ENCODE measurements around the gene CHST11. TPM values are rescaled to one million over a fixed set of nuclear protein-coding genes. Genes with fewer than 3 reads are reported as not detected.

CHST11 gene
- total RNA-seq, 2 donors from 2014 or later, result 2.9 to 4.9 TPM

- Histone ChIP-seq H3K27me3 (no peaks in the 10 kb centered on the region), H3K9ac (ENCODE audit: low read depth in 2 of 2, low read length in 2 of 2) (no peak overlapping the region), H3K36me3 (no peaks in the 10 kb centered on the region), H3K4me3 (no peak overlapping the region), H3K9me3 (no peaks in the 10 kb centered on the region), H3K27ac (no peak overlapping the region), H3K4me1 (peaks cover 10% of the 10 kb centered on the region)
- intact Hi-C loops (cut with DNase I), result no loop called here
- DNase-seq, result no peak
- TF ChIP-seq CTCF (IDR thresholded peaks at IDR 0.05), result no peak
These were observed 215.3 kb downstream of the CHST11 start for GRCh38 chr12:104672096-104672445.

- no peak overlapping the region for H3K4me3 ChIP-seq
- no peaks in the 10 kb centered on the region for H3K9me3 ChIP-seq
- no peak overlapping the region for H3K27ac ChIP-seq
- H3K36me3 ChIP-seq, result no peaks in the 10 kb centered on the region
- no peak overlapping the region for H3K9ac ChIP-seq (ENCODE audit: low read depth in 2 of 2, low read length in 2 of 2)
- peaks cover 10% of the 10 kb centered on the region for H3K4me1 ChIP-seq
- no peak for TF ChIP-seq CTCF (IDR thresholded peaks at IDR 0.05)
- DNase-seq, result no peak
- H3K27me3 ChIP-seq, result no peaks in the 10 kb centered on the region
- intact Hi-C loops (cut with DNase I), result no loop called here
These were observed 215.9 kb downstream of the CHST11 start for GRCh38 chr12:104672501-104673265.

GRCh38 chr12:104673294-104673693 is 216.5 kb downstream of the CHST11 start:
- no peak overlapping the region for H3K9ac ChIP-seq (ENCODE audit: low read depth in 2 of 2, low read length in 2 of 2)
- H3K27me3 ChIP-seq, result no peaks in the 10 kb centered on the region
- H3K9me3 ChIP-seq, result no peaks in the 10 kb centered on the region
- DNase-seq, result no peak
- TF ChIP-seq CTCF (IDR thresholded peaks at IDR 0.05), result no peak
- no peak overlapping the region for H3K4me3 ChIP-seq
- no peaks in the 10 kb centered on the region for H3K36me3 ChIP-seq
- H3K4me1 ChIP-seq, result peaks cover 10% of the 10 kb centered on the region
- intact Hi-C loops (cut with DNase I), result no loop called here
- H3K27ac ChIP-seq, result no peak overlapping the region

- H3K9ac ChIP-seq (ENCODE audit: low read depth in 2 of 2, low read length in 2 of 2), result no peak overlapping the region
- no peaks in the 10 kb centered on the region for H3K9me3 ChIP-seq
- H3K4me3 ChIP-seq, result no peak overlapping the region
- no peak for TF ChIP-seq CTCF (IDR thresholded peaks at IDR 0.05)
- H3K4me1 ChIP-seq, result peaks cover 10% of the 10 kb centered on the region
- H3K27me3 ChIP-seq, result no peaks in the 10 kb centered on the region
- no peak for DNase-seq
- no peaks in the 10 kb centered on the region for H3K36me3 ChIP-seq
- intact Hi-C loops (cut with DNase I), result no loop called here
- H3K27ac ChIP-seq, result no peak overlapping the region
These were observed 217.1 kb downstream of the CHST11 start for GRCh38 chr12:104673696-104674482.

- H3K9me3 ChIP-seq, result no peaks in the 10 kb centered on the region
- DNase-seq, result no peak
- no peak overlapping the region for H3K4me3 ChIP-seq
- no peak overlapping the region for H3K27ac ChIP-seq
- H3K9ac ChIP-seq (ENCODE audit: low read depth in 2 of 2, low read length in 2 of 2), result no peak overlapping the region
- intact Hi-C loops (cut with DNase I), result no loop called here
- H3K36me3 ChIP-seq, result no peaks in the 10 kb centered on the region
- H3K27me3 ChIP-seq, result no peaks in the 10 kb centered on the region
- H3K4me1 ChIP-seq, result peaks cover 7% of the 10 kb centered on the region
- TF ChIP-seq CTCF (IDR thresholded peaks at IDR 0.05), result no peak
These were observed 219.9 kb downstream of the CHST11 start for GRCh38 chr12:104676636-104677035.
